ENCODE results near the gene KCNK10.

Gene KCNK10

DNA sequence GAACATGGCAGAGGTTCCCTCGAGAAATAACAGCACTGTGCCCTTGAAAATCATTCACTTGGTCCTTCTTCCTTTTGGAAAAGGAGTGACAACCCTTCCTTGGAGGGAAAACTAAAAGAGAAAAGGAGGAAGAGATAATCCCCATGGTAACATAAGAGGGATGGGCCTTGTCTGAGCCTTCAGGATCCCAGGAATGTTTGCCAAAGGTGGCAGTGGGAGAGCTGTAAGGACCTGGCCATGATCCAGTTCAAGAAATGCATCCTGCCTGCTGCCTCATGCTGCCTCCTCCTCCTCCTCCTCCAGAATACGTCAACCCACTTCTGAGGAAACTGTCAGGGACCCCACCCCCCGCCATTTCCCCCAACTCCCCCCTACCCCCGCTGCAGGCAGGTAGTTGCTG lies 118.8 kb downstream of the KCNK10 start:
- TF ChIP-seq, protein P1, sequence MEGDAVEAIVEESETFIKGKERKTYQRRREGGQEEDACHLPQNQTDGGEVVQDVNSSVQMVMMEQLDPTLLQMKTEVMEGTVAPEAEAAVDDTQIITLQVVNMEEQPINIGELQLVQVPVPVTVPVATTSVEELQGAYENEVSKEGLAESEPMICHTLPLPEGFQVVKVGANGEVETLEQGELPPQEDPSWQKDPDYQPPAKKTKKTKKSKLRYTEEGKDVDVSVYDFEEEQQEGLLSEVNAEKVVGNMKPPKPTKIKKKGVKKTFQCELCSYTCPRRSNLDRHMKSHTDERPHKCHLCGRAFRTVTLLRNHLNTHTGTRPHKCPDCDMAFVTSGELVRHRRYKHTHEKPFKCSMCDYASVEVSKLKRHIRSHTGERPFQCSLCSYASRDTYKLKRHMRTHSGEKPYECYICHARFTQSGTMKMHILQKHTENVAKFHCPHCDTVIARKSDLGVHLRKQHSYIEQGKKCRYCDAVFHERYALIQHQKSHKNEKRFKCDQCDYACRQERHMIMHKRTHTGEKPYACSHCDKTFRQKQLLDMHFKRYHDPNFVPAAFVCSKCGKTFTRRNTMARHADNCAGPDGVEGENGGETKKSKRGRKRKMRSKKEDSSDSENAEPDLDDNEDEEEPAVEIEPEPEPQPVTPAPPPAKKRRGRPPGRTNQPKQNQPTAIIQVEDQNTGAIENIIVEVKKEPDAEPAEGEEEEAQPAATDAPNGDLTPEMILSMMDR (IDR thresholded peaks at IDR 0.05; ENCODE audit: insufficient read depth, low read depth, low read length, missing control alignments): no peak
- no peak for DNase-seq (ENCODE audit: low read depth)
- H3K4me3 ChIP-seq (ENCODE audit: low read length): no peak overlapping the region

DNA sequence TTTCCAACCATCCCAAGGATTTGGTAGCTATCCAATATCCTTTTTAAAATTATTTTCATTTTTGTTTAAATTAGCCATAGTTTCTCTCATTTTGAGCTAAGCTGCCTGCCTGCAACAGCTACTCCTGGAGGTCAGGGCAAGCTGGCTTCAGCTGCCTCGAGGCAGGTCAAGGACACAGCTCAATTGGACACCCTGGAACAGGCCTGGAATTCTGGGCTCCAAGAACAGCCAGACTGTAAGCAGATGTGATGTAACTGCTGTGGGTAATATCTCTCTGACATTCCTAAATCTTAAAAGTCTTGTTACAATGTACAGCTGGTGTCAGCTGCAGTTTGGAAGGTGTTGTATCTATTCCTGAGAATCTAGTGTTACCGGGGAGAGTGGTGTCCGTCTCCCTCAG lies 119.8 kb downstream of the KCNK10 start:
- TF ChIP-seq, protein P1 (IDR thresholded peaks at IDR 0.05; ENCODE audit: insufficient read depth, low read depth, low read length, missing control alignments): no peak
- no peak for DNase-seq (ENCODE audit: low read depth)
- H3K4me3 ChIP-seq (ENCODE audit: low read length): no peak overlapping the region

DNA sequence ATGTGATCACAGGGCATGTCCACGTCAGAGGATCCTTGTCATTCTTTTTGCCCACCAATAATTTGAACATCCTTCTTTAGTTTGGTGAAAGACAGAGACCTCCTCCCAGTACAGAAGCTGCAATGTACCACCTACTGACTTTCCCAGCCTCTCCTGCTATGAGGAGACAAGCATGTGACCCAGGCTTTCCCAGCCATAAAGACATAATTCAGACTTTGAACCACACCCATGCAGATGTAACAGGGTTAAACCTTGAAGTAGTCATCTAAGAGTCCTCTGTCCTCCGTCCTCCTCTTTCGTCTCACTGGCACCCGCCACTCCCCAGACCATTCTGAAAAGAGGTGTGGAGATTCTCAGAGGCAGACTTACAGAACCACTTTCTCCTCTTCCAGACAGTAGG lies 120.8 kb downstream of the KCNK10 start:
- no peak for DNase-seq (ENCODE audit: low read depth)
- TF ChIP-seq, protein P1 (IDR thresholded peaks at IDR 0.05; ENCODE audit: insufficient read depth, low read depth, low read length, missing control alignments): no peak
- H3K4me3 ChIP-seq (ENCODE audit: low read length): no peak overlapping the region

DNA sequence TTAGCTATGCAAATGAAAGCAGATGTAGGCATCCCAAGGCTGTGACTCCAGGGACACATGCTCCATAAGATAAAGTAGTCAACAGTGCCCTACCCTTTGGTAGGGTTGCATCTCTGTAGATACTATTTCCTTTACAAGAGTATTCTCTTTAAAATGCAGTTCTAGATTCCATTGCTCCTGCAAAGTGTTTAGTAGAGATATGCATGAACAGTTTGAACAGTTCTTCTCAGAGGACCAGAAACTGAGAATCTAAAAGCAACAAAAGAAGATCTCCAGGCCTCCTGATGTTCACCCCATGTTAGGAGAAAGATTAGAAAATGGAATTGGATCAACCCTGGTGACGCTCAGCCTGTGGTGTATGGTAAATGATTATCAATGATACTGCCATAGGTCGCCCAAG lies 121.2 kb downstream of the KCNK10 start:
- TF ChIP-seq, protein P1 (IDR thresholded peaks at IDR 0.05; ENCODE audit: insufficient read depth, low read depth, low read length, missing control alignments): no peak
- DNase-seq (ENCODE audit: low read depth): no peak
- no peak overlapping the region for H3K4me3 ChIP-seq (ENCODE audit: low read length)

DNA sequence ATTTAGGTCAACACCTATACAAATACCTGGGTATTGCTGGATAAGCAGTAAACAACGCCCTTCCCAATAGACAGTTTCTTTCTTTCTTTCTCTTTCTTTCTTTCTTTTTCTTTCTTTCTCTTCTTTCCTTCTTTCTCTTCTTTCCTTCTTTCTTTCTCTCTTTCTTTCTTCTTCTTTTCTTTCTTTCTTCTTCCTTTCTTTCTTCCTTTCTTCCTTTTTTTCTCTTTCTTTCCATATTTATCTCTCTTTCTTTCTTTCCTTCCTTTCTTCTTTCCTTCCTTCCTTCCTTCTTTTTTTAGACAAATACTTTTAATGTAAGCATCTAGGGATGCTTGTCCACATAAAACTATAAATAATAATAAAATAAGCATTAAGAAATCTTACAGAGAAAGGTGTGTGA lies 123.2 kb downstream of the KCNK10 start:
- TF ChIP-seq, protein P1 (IDR thresholded peaks at IDR 0.05; ENCODE audit: insufficient read depth, low read depth, low read length, missing control alignments): no peak
- no peak for DNase-seq (ENCODE audit: low read depth)

DNA sequence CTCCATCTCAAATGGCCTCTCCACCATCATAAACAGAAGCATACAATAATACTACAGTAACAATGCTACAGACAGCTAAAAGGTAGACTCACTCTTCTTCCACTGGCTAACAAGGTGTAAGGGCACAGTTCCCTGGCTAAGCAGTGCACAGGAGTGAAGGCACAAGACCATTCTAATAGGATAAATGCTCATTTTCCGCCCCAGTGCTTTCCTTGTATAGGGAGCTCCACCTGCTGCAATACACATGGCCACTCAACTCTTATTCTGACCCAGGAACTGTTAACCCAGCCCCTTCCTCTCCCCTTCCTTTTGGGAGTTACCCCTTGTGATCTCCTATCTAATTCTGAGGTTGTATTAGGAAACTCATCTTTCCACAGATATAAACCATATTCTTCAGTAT lies 124.6 kb downstream of the KCNK10 start:
- no peak for DNase-seq (ENCODE audit: low read depth)
- TF ChIP-seq, protein P1 (IDR thresholded peaks at IDR 0.05; ENCODE audit: insufficient read depth, low read depth, low read length, missing control alignments): no peak
- H3K4me3 ChIP-seq (ENCODE audit: low read length): no peak overlapping the region

More for the DNA sequence above, 123.2 kb downstream of the KCNK10 start:
- no peak overlapping the region for H3K4me3 ChIP-seq (ENCODE audit: low read length)

DNA sequence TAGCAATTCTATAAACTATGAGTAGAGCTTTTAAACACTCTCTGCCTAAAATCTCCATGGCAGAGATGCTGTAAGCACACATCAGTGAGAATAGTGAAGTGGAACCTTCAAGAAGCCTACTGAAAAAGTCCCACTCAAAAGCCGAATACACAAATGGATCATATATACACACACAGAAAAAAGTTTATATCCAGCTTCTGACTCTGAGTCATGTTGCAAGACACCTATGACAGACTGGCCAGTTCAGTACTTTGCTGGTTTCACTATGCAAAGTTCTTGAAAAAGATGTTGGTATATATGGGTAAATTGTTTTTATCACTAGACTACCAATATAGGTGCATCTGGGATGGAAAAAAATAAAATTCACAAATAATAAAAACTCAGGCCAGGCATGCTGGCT lies 126.1 kb downstream of the KCNK10 start:
- TF ChIP-seq, protein P1 (IDR thresholded peaks at IDR 0.05; ENCODE audit: insufficient read depth, low read depth, low read length, missing control alignments): no peak
- no peak overlapping the region for H3K4me3 ChIP-seq (ENCODE audit: low read length)
- no peak for DNase-seq (ENCODE audit: low read depth)
